Endodermal cell (in vitro differentiated cells): Measurements from ENCODE around the gene TCFL5. TPM values are rescaled to one million over a fixed set of nuclear protein-coding genes. Genes with fewer than 3 reads are reported as not detected.

Experiments used
- DNase-seq: peaks from one replicate; pipeline ENCODE4 v3.0.0-alpha.2; 2017
- H3K27ac ChIP-seq: 2 replicates; pipeline ENCODE4 v1.5.1; 2013; ENCODE audit warnings: mild to moderate bottlenecking, low read depth, low read length, moderate library complexity
- H3K27me3 ChIP-seq: 2 replicates; pipeline ENCODE4 v1.6.1; 2013; ENCODE audit warnings: mild to moderate bottlenecking, low read length, moderate library complexity; ENCODE audit not compliant: insufficient read depth, control insufficient read depth, poor library complexity, severe bottlenecking
- H3K36me3 ChIP-seq: 2 replicates; pipeline ENCODE4 v1.7.0; 2013; ENCODE audit warnings: mild to moderate bottlenecking, low read length, moderate library complexity; ENCODE audit not compliant: control insufficient read depth, insufficient read depth
- H3K4me1 ChIP-seq: one replicate; pipeline ENCODE4 v1.7.0; 2013; ENCODE audit warnings: low read length; ENCODE audit not compliant: control insufficient read depth, insufficient read depth
- H3K4me3 ChIP-seq: 2 replicates; pipeline ENCODE4 v1.5.1; 2013; ENCODE audit warnings: mild to moderate bottlenecking, low read length, moderate library complexity
- H3K9ac ChIP-seq: 2 replicates; pipeline ENCODE4 v1.6.1; 2013; ENCODE audit warnings: mild to moderate bottlenecking, low read length, moderate library complexity; ENCODE audit not compliant: poor library complexity, severe bottlenecking; ENCODE audit errors: extremely low read depth
- H3K9me3 ChIP-seq: 2 replicates; pipeline ENCODE4 v1.6.1; 2013; ENCODE audit warnings: mild to moderate bottlenecking, low read length, moderate library complexity; ENCODE audit not compliant: control insufficient read depth
- H3K27ac Mint-ChIP-seq: 2 replicates; pipeline ENCODE4 v1.8.0; 2020; ENCODE audit warnings: mixed read lengths
- H3K27me3 Mint-ChIP-seq: 2 replicates; pipeline ENCODE4 v1.8.0; 2021; ENCODE audit warnings: mild to moderate bottlenecking, mixed read lengths; ENCODE audit not compliant: insufficient read depth
- H3K36me3 Mint-ChIP-seq: 2 replicates; pipeline ENCODE4 v1.8.0; 2020; ENCODE audit warnings: low read depth, mixed read lengths
- H3K4me1 Mint-ChIP-seq: 2 replicates; pipeline ENCODE4 v1.8.0; 2020; ENCODE audit warnings: mixed read lengths
- H3K4me3 Mint-ChIP-seq: 2 replicates; pipeline ENCODE4 v1.8.0; 2020; ENCODE audit warnings: mild to moderate bottlenecking, moderate library complexity, mixed read lengths
- H3K9me3 Mint-ChIP-seq: 2 replicates; pipeline ENCODE4 v1.8.0; 2020; ENCODE audit warnings: mild to moderate bottlenecking, mixed read lengths
- CTCF ChIP-seq: fragments of 200-600 bp; sonication (generic); conservative IDR thresholded peaks from 2 replicates; pipeline ENCODE4 v1.5.0; 2021; ENCODE audit warnings: antibody characterized with exemption, mild to moderate bottlenecking
- WGBS, 2 experiments: methylation state at CpG; one replicate each; pipeline versions ENCODE4 v1.1.5 to v1.1.7; 2013; ENCODE audit warnings: missing lambda C conversion rate in 2 of 2, mixed read lengths in 1 of 2; ENCODE audit not compliant: insufficient coverage in 1 of 2, insufficient read length in 1 of 2; 5-methylcytosine and 5-hydroxymethylcytosine counted together
- total RNA-seq, 2 donors: library from RNA; stranded (reverse); fragmentation: NEBNext Ultra II Directional in 1 of 2; extraction: Animal tissue kit (Norgen Biotek cat#: 25700) in 1 of 2; gene quantifications; 2 replicates in 1 of 2; 3 replicates in 1 of 2; pipeline ENCODE4 v1.2.1, GENCODE V29; 2021

The TCFL5 gene
- total RNA-seq, 2 donors from 2014 or later: 15.8 to 17.4 TPM

- Mint-ChIP-seq H3K27ac (peak overlapping the region; percentile 72), H3K27me3 (no peaks in the 10 kb centered on the region), H3K4me1 (peaks cover 12% of the 10 kb centered on the region), H3K9me3 (no peaks in the 10 kb centered on the region), H3K36me3 (peaks cover 10% of the 10 kb centered on the region), H3K4me3 (no peak overlapping the region)
- Histone ChIP-seq H3K27ac (peak overlapping the region; percentile 53), H3K4me3 (no peak overlapping the region), H3K27me3 (no peaks in the 10 kb centered on the region), H3K9ac (no peak overlapping the region), H3K9me3 (no peaks in the 10 kb centered on the region), H3K36me3 (peaks cover 45% of the 10 kb centered on the region), H3K4me1 (no peaks in the 10 kb centered on the region)
- 93% methylated on average over 3 to 10 of the region's 10 CpGs for WGBS, 2 experiments
- DNase-seq: peak; percentile 61
- TF ChIP-seq CTCF: no peak
Measured at GRCh38 chr20:62831854-62832211, 29.8 kb downstream of the TCFL5 start.

- no peak overlapping the region for H3K4me3 Mint-ChIP-seq
- H3K9me3 Mint-ChIP-seq: no peaks in the 10 kb centered on the region
- Histone ChIP-seq H3K9me3 (no peaks in the 10 kb centered on the region), H3K4me1 (no peaks in the 10 kb centered on the region), H3K4me3 (no peak overlapping the region), H3K27me3 (no peaks in the 10 kb centered on the region), H3K36me3 (peaks cover 44% of the 10 kb centered on the region), H3K27ac (no peak overlapping the region), H3K9ac (no peak overlapping the region)
- peak; percentile 44 for DNase-seq
- H3K27ac Mint-ChIP-seq: no peak overlapping the region
- no peak for TF ChIP-seq CTCF
- H3K4me1 Mint-ChIP-seq: peaks cover 12% of the 10 kb centered on the region
- WGBS, 2 experiments: 95 to 97% methylated on average over 10 of the region's 10 CpGs
- H3K36me3 Mint-ChIP-seq: peaks cover 10% of the 10 kb centered on the region
- H3K27me3 Mint-ChIP-seq: no peaks in the 10 kb centered on the region
Measured at GRCh38 chr20:62831361-62831788, 30.2 kb downstream of the TCFL5 start.

- Mint-ChIP-seq H3K36me3 (peaks cover 10% of the 10 kb centered on the region), H3K27me3 (no peaks in the 10 kb centered on the region), H3K4me1 (peaks cover 12% of the 10 kb centered on the region), H3K27ac (no peak overlapping the region), H3K4me3 (no peak overlapping the region), H3K9me3 (no peaks in the 10 kb centered on the region)
- Histone ChIP-seq H3K9me3 (no peaks in the 10 kb centered on the region), H3K36me3 (peaks cover 45% of the 10 kb centered on the region), H3K9ac (no peak overlapping the region), H3K4me1 (no peaks in the 10 kb centered on the region), H3K4me3 (no peak overlapping the region), H3K27ac (no peak overlapping the region), H3K27me3 (no peaks in the 10 kb centered on the region)
- DNase-seq: peak; percentile 36
- WGBS, 2 experiments: 94 to 100% methylated on average over 2 to 22 of the region's 22 CpGs
- TF ChIP-seq CTCF: no peak
Measured at GRCh38 chr20:62830821-62831220, 30.8 kb downstream of the TCFL5 start.
